ENCODE results near the gene DNAJA3.

Gene DNAJA3

GRCh38 chr16:4408323-4408690, 17.4 kb upstream of the DNAJA3 start:
- Histone ChIP-seq H3K27ac (no peak overlapping the region), H3K4me2 (ENCODE audit: low read length) (no peak overlapping the region), H3K79me2 (no peaks in the 10 kb centered on the region), H3K4me3 (ENCODE audit: low read depth, low read length) (no peak overlapping the region), H3K9ac (no peak overlapping the region), H3K9me3 (ENCODE audit: control insufficient read depth, low read length) (no peaks in the 10 kb centered on the region), H3K4me1 (peaks cover 25% of the 10 kb centered on the region), H3K36me3 (ENCODE audit: control insufficient read depth, insufficient read depth, low read length) (no peaks in the 10 kb centered on the region), H3K27me3 (ENCODE audit: control insufficient read depth, insufficient read depth, low read length) (no peaks in the 10 kb centered on the region), H2AFZ (no peak overlapping the region)
- no peak for TF ChIP-seq CTCF (IDR thresholded peaks at IDR 0.05)

- Histone ChIP-seq H3K27ac (no peak overlapping the region), H3K27me3 (ENCODE audit: control insufficient read depth, insufficient read depth, low read length) (no peaks in the 10 kb centered on the region), H3K9ac (no peak overlapping the region), H3K4me2 (ENCODE audit: low read length) (no peak overlapping the region), H3K36me3 (ENCODE audit: control insufficient read depth, insufficient read depth, low read length) (no peaks in the 10 kb centered on the region), H3K4me1 (peaks cover 25% of the 10 kb centered on the region), H3K79me2 (no peaks in the 10 kb centered on the region), H3K4me3 (ENCODE audit: low read depth, low read length) (no peak overlapping the region), H3K9me3 (ENCODE audit: control insufficient read depth, low read length) (no peaks in the 10 kb centered on the region), H2AFZ (no peak overlapping the region)
- TF ChIP-seq CTCF (IDR thresholded peaks at IDR 0.05), result no peak
These were observed 16.4 kb upstream of the DNAJA3 start for GRCh38 chr16:4409081-4409932.

- Histone ChIP-seq H3K4me3 (ENCODE audit: low read depth, low read length) (peak overlapping the region; percentile 8), H3K27ac (peak overlapping the region; percentile 26), H3K9ac (no peak overlapping the region), H3K4me2 (ENCODE audit: low read length) (peak overlapping the region; percentile 18), H3K9me3 (ENCODE audit: control insufficient read depth, low read length) (no peaks in the 10 kb centered on the region), H3K27me3 (ENCODE audit: control insufficient read depth, insufficient read depth, low read length) (no peaks in the 10 kb centered on the region), H3K4me1 (peaks cover 25% of the 10 kb centered on the region), H3K79me2 (no peaks in the 10 kb centered on the region), H3K36me3 (ENCODE audit: control insufficient read depth, insufficient read depth, low read length) (no peaks in the 10 kb centered on the region), H2AFZ (no peak overlapping the region)
- TF ChIP-seq CTCF (IDR thresholded peaks at IDR 0.05), result no peak
These were observed 15.2 kb upstream of the DNAJA3 start for GRCh38 chr16:4410335-4411075.

- H2AFZ ChIP-seq, result no peak overlapping the region
- no peak overlapping the region for H3K4me3 ChIP-seq (ENCODE audit: low read depth, low read length)
- H3K4me1 ChIP-seq, result peaks cover 25% of the 10 kb centered on the region
- no peak overlapping the region for H3K4me2 ChIP-seq (ENCODE audit: low read length)
- no peaks in the 10 kb centered on the region for H3K27me3 ChIP-seq (ENCODE audit: control insufficient read depth, insufficient read depth, low read length)
- no peak for TF ChIP-seq CTCF (IDR thresholded peaks at IDR 0.05)
- no peaks in the 10 kb centered on the region for H3K79me2 ChIP-seq
- H3K36me3 ChIP-seq (ENCODE audit: control insufficient read depth, insufficient read depth, low read length), result no peaks in the 10 kb centered on the region
- no peaks in the 10 kb centered on the region for H3K9me3 ChIP-seq (ENCODE audit: control insufficient read depth, low read length)
- no peak overlapping the region for H3K27ac ChIP-seq
- no peak overlapping the region for H3K9ac ChIP-seq
These were observed 14.0 kb upstream of the DNAJA3 start for GRCh38 chr16:4411684-4412083.
